Loucy (cell line): ENCODE data around the gene PLAAT3.

Experiments
- H2AFZ ChIP-seq: fragments of 200-600 bp; sonication (generic); 2 replicates; pipeline ENCODE4 v1.6.0; 2016; ENCODE audit warnings: antibody characterized with exemption, mild to moderate bottlenecking, low read length, moderate library complexity
- H3F3A ChIP-seq: fragments of 200-600 bp; 2 replicates; pipeline ENCODE4 v1.6.0; 2016; ENCODE audit warnings: antibody characterized with exemption, low read depth, mild to moderate bottlenecking
- H3K27me3 ChIP-seq: fragments of 200-600 bp; sonication (generic); 2 replicates; pipeline ENCODE4 v1.6.1; 2014; ENCODE audit warnings: low read length, mild to moderate bottlenecking; ENCODE audit not compliant: insufficient read depth, poor library complexity, severe bottlenecking
- H3K36me3 ChIP-seq: fragments of 200-600 bp; sonication (generic); 2 replicates; pipeline ENCODE4 v1.6.1; 2016; ENCODE audit warnings: low read length; ENCODE audit not compliant: insufficient read depth
- H3K4me1 ChIP-seq: fragments of 200-600 bp; sonication (generic); 2 replicates; pipeline ENCODE4 v1.5.1; 2014; ENCODE audit warnings: low read length, mild to moderate bottlenecking; ENCODE audit not compliant: insufficient read depth, poor library complexity, severe bottlenecking
- H3K4me2 ChIP-seq: fragments of 200-600 bp; sonication (generic); 2 replicates; pipeline ENCODE4 v1.6.0; 2014; ENCODE audit warnings: antibody characterized with exemption, low read length, low read depth, mild to moderate bottlenecking; ENCODE audit not compliant: poor library complexity, severe bottlenecking
- H3K4me3 ChIP-seq: fragments of 200-600 bp; sonication (generic); 2 replicates; pipeline ENCODE4 v1.5.1; 2014; ENCODE audit warnings: low read length, mild to moderate bottlenecking, mixed read lengths; ENCODE audit not compliant: poor library complexity, severe bottlenecking
- H3K79me2 ChIP-seq: fragments of 200-600 bp; sonication (generic); 2 replicates; pipeline ENCODE4 v1.6.1; 2014; ENCODE audit warnings: low read length; ENCODE audit not compliant: insufficient read depth
- H3K9ac ChIP-seq: fragments of 200-600 bp; sonication (generic); 2 replicates; pipeline ENCODE4 v1.6.0; 2014; ENCODE audit warnings: mild to moderate bottlenecking, low read depth, low read length, moderate library complexity; ENCODE audit not compliant: poor library complexity, severe bottlenecking
- H3K9me2 ChIP-seq: fragments of 200-600 bp; sonication (generic); replicated peaks from 2 replicates; pipeline ENCODE4 v1.6.1; 2016; ENCODE audit warnings: low read depth, low read length, mixed read lengths
- H3K9me3 ChIP-seq: fragments of 200-600 bp; sonication (generic); 2 replicates; pipeline ENCODE4 v1.6.1; 2014; ENCODE audit warnings: mild to moderate bottlenecking, antibody characterized with exemption, low read length, low read depth; ENCODE audit not compliant: insufficient read depth
- H4K20me1 ChIP-seq: fragments of 200-600 bp; sonication (generic); 2 replicates; pipeline ENCODE4 v1.6.0; 2014; ENCODE audit warnings: antibody characterized with exemption, low read length, mild to moderate bottlenecking; ENCODE audit not compliant: insufficient read depth, poor library complexity, severe bottlenecking
- EZH2phosphoT487 ChIP-seq: fragments of 200-600 bp; IDR thresholded peaks from 2 replicates; pipeline ENCODE4 v1.6.1; 2018; ENCODE audit warnings: antibody characterized with exemption, mild to moderate bottlenecking, moderate library complexity, borderline replicate concordance
- TF ChIP-seq, protein P1 (sequence below): fragments of 200-600 bp; sonication (generic); conservative IDR thresholded peaks from 2 replicates; pipeline ENCODE4 v1.5.1; 2014; ENCODE audit warnings: mild to moderate bottlenecking, antibody characterized with exemption, low read length

Gene PLAAT3

DNA sequence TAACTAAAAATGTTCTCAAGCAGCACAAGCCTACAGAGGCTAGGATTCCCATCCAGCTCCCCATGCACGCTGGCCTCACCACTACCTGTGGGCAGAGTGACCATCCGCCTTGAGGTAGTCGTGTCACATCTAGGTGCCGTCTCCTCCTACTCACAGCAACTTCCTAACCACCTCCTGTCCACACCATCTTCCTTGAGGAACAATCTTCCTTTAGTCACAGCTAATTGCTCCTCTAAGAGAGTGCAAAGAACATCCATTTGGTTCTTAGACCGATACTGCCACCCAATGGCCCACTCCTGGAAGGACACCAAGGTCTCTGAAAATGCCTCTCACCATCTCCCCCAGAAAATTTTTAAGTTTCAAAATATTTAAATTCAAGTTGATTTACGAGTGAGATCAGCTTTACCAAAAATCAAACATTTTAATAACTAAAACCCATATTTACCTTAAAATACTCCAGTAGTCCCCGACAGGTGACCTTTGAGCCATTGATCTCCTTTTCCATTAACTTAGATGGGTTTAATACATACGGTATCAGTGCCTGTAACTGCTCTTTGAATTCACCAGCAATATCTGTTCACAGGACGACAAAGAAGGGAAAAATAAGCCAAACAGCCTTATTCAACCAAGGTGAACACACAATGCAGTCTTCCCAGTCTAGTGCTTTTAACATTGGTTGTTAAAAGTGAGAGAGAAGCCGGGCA, 21.7 kb upstream of the PLAAT3 start:
- Histone ChIP-seq H3K79me2 (no peaks in the 10 kb centered on the region), H3K9me3 (no peaks in the 10 kb centered on the region), H4K20me1 (no peaks in the 10 kb centered on the region), H3K4me3 (no peak overlapping the region), H3K9ac (no peak overlapping the region), H3K4me1 (no peaks in the 10 kb centered on the region), H3K27me3 (no peaks in the 10 kb centered on the region), H3K9me2 (no peaks in the 10 kb centered on the region), H3K4me2 (no peak overlapping the region), H2AFZ (no peak overlapping the region), H3F3A (no peaks in the 10 kb centered on the region), H3K36me3 (peaks cover 61% of the 10 kb centered on the region; the same call in 1 of the 2 replicates)
- TF ChIP-seq, protein P1, sequence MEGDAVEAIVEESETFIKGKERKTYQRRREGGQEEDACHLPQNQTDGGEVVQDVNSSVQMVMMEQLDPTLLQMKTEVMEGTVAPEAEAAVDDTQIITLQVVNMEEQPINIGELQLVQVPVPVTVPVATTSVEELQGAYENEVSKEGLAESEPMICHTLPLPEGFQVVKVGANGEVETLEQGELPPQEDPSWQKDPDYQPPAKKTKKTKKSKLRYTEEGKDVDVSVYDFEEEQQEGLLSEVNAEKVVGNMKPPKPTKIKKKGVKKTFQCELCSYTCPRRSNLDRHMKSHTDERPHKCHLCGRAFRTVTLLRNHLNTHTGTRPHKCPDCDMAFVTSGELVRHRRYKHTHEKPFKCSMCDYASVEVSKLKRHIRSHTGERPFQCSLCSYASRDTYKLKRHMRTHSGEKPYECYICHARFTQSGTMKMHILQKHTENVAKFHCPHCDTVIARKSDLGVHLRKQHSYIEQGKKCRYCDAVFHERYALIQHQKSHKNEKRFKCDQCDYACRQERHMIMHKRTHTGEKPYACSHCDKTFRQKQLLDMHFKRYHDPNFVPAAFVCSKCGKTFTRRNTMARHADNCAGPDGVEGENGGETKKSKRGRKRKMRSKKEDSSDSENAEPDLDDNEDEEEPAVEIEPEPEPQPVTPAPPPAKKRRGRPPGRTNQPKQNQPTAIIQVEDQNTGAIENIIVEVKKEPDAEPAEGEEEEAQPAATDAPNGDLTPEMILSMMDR = peak; percentile 90
- TF ChIP-seq EZH2phosphoT487 = no peak

DNA sequence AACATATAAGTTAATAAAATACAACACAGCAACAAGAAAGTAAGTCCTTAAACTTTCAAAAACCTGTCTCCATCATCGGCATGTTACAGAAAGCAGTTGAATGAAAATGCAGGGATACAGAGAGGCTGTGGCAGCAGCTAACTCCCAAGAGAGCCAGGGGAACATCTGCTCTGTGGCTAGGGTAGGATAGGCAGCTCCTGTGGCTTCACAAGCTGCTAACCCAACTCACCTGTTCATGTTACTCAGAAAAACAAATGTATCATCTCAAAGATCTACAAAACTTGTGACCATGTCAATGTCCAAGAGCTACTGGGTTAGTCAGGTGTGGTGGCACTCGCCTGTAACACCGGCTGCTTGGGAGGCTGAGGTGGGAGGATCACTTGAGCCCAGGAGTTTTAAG, 15.2 kb upstream of the PLAAT3 start:
- no peak overlapping the region for H3K4me3 ChIP-seq
- no peaks in the 10 kb centered on the region for H3K9me2 ChIP-seq
- no peaks in the 10 kb centered on the region for H3K4me1 ChIP-seq
- H3K79me2 ChIP-seq = no peaks in the 10 kb centered on the region
- no peaks in the 10 kb centered on the region for H3F3A ChIP-seq
- no peaks in the 10 kb centered on the region for H3K9me3 ChIP-seq
- H3K9ac ChIP-seq = no peak overlapping the region
- no peaks in the 10 kb centered on the region for H4K20me1 ChIP-seq
- H3K27me3 ChIP-seq = no peaks in the 10 kb centered on the region
- no peak overlapping the region for H3K4me2 ChIP-seq
- no peak for TF ChIP-seq EZH2phosphoT487
- TF ChIP-seq, protein P1 = no peak
- H2AFZ ChIP-seq = no peak overlapping the region
- peaks cover 64% of the 10 kb centered on the region; the same call in 1 of the 2 replicates for H3K36me3 ChIP-seq

DNA sequence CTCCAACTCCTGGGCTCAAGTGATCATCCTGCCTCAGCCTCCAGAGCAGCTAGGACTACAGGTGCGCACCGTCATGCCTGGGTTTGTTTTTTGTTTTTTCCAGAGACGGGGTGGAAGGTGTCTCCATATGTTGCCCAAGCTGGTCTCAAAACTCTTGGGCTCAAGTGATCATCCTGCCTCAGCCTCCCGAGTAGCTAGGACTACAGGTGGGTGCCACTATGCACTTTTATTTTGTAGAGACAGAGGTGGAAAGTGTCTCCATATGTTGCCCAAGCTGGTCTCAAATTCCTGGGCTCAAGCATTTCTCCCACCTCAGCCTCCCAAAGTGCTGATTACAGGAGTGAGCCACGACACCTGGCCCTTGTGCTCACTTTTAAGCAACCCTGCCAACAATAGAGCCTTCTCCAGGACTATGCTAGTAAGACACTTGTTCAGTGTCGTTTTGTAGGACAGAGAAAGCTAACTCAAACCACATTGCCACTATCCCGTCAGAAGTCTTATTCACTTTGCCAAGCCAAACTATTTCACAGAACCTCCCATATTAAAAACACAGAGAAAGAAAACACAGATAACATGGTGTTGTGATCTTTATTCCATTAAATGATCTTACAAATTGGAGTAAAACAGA, 9.4 kb upstream of the PLAAT3 start:
- no peaks in the 10 kb centered on the region for H3K4me1 ChIP-seq

More for the DNA sequence above, 9.4 kb upstream of the PLAAT3 start:
- no peaks in the 10 kb centered on the region for H3K79me2 ChIP-seq
- no peaks in the 10 kb centered on the region for H3K9me3 ChIP-seq
- no peaks in the 10 kb centered on the region for H3K9me2 ChIP-seq
- no peak for TF ChIP-seq EZH2phosphoT487
- TF ChIP-seq, protein P1 = no peak
- H3K4me3 ChIP-seq = no peak overlapping the region
- H3K36me3 ChIP-seq = peaks cover 13% of the 10 kb centered on the region; the same call in 1 of the 2 replicates
- H2AFZ ChIP-seq = no peak overlapping the region
- H3K27me3 ChIP-seq = no peaks in the 10 kb centered on the region
- H3K9ac ChIP-seq = no peak overlapping the region
- H4K20me1 ChIP-seq = no peaks in the 10 kb centered on the region
- H3F3A ChIP-seq = no peaks in the 10 kb centered on the region
- no peak overlapping the region for H3K4me2 ChIP-seq
